ENCODE data around the gene RPL19.

- TF ChIP-seq CTCF (IDR thresholded peaks at IDR 0.05), result no peak
- no peak for TF ChIP-seq POLR2A (IDR thresholded peaks at IDR 0.05)
These were observed 24.1 kb downstream of the RPL19 start for GRCh38 chr17:39223907-39224777.
